Adrenal gland (tissue), 12 donors: ENCODE measurements around the gene NR1H4. TPM values are rescaled to one million over a fixed set of nuclear protein-coding genes. Genes with fewer than 3 reads are reported as not detected.

Experiments
- DNase-seq, 7 donors: peaks; one replicate each; pipeline ENCODE4 v3.0.0-alpha.2; 2019 to 2020
- H3K27ac ChIP-seq, 5 donors: fragments of 200-600 bp; sonication (generic) in 4 of 5; 1 replicate in 3 of 5; 2 replicates in 2 of 5; pipeline versions ENCODE4 v1.5.1 to v1.8.0; 2016 to 2020; ENCODE audit warnings: mild to moderate bottlenecking in 1 of 5
- H3K27me3 ChIP-seq: fragments of 200-600 bp; 2 replicates; pipeline ENCODE4 v1.8.0; 2021
- H3K36me3 ChIP-seq, 2 donors: fragments of 200-600 bp; replicated peaks in 1 of 2; 1 replicate in 1 of 2; 2 replicates in 1 of 2; pipeline versions ENCODE4 v1.5.1 to v1.8.0; 2018 to 2022
- H3K4me1 ChIP-seq, 2 donors: fragments of 200-600 bp; replicated peaks in 1 of 2; 1 replicate in 1 of 2; 2 replicates in 1 of 2; pipeline versions ENCODE4 v1.5.1 to v1.8.0; 2018 to 2021
- H3K4me3 ChIP-seq, 4 donors: fragments of 200-600 bp; sonication (generic) in 3 of 4; one replicate each; pipeline ENCODE4 v1.5.1; 2016 to 2018
- H3K9me3 ChIP-seq, 3 donors: fragments of 200-600 bp; sonication (generic) in 1 of 3; replicated peaks in 1 of 3; 1 replicate in 2 of 3; 2 replicates in 1 of 3; pipeline versions ENCODE4 v1.5.1 to v1.8.0; 2016 to 2021
- POLR2A ChIP-seq, 2 donors: fragments of 450-650 bp; IDR thresholded peaks; one replicate each; pipeline ENCODE4 v1.6.1; 2017; ENCODE audit warnings: antibody characterized with exemption in 2 of 2, mild to moderate bottlenecking in 2 of 2, moderate library complexity in 1 of 2
- whole genome bisulfite sequencing, 4 donors: extraction: QIAGEN DNeasy Blood & Tissue Kit in 2 of 4; methylation state at CpG; one replicate each; pipeline versions ENCODE4 v1.1.5 to v1.1.7; 2013 to 2017; 5-methylcytosine and 5-hydroxymethylcytosine counted together
- intact Hi-C, 2 donors: fragments of 100-400 bp; cut with DNase I; formaldehyde crosslinking; loops; one replicate each; pipeline versions ENCODE4 v1.14.1 to v1.15.0; 2022 to 2023
- polyA plus RNA-seq, 3 donors: library from polyadenylated mRNA; stranded (reverse); fragments of 200-250 nt in 2 of 3; fragments of 350-450 nt in 1 of 3; fragmentation: Illumina TruSeq in 1 of 3; extraction: RNeasy Lipid Tissue Mini Kit (QIAGEN cat#74804) in 1 of 3; gene quantifications; one replicate each; pipeline ENCODE4 v1.2.3, GENCODE V29; 2013 to 2014
- total RNA-seq, 9 donors: library from RNA; depleted of rRNA in 4 of 9; stranded (reverse); fragments of >200 nt in 4 of 9; fragments of 120-200 nt in 1 of 9; fragmentation: NEBNext Ultra II Directional in 1 of 9; extraction: Animal tissue kit (Norgen Biotek cat#: 25700) in 1 of 9; gene quantifications; one replicate each; pipeline versions ENCODE4 v1.1.0 to v1.2.4, GENCODE V29; 2013 to 2023
- TF ChIP-seq, protein P1 (sequence below), 6 experiments: fragments of 450-650 bp in 4 of 6; fragments of 200-600 bp in 2 of 6; sonication (generic) in 1 of 6; IDR thresholded peaks; 1 replicate in 5 of 6; 2 replicates in 1 of 6; pipeline versions ENCODE4 v1.5.1 to v1.8.0; 2016 to 2021; ENCODE audit warnings: antibody characterized with exemption in 6 of 6, mild to moderate bottlenecking in 2 of 6, moderate library complexity in 1 of 6
- donor health status: healthy with polysubstance abuse.
- donor health status: Bipolar disorder and iron deficiency.
- donor health status: DM: yes; HTN: yes; CAD: no.
- donor health status: DM: no; HTN: no; CAD: no.
- donor health status: DM: no; HTN: no; CAD: no.
- donor health status: DM: yes; HTN: yes; CAD: no.

Gene NR1H4
- total and polyA plus RNA-seq, 12 donors: 17.2 to 66.9 (median 41.0) TPM

DNA sequence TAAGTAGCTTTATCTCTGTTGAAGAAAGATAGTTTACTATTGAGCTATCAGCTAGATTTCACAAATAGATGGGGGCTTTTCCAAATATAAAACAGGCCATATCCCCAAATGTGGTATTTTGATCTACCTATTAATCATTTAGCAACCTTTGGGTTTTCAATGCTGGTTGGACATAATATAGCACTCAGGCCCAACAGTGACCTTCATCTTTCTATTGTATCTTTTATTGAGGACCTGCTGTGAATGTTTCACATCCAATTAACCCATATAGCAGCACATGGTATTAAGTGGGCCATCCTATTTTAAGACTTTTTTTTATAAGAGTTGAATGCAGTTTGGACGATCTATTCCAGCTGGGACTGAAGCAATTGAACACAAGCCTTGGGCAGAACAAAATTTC lies 10.0 kb upstream of the NR1H4 start:
- Histone ChIP-seq H3K36me3 (no peaks in the 10 kb centered on the region), H3K27ac (no peak overlapping the region), H3K9me3 (no peaks in the 10 kb centered on the region), H3K27me3 (no peaks in the 10 kb centered on the region), H3K4me1 (no peaks in the 10 kb centered on the region), H3K4me3 (no peak overlapping the region)
- intact Hi-C loops: no loop called here
- DNase-seq: no peak
- 78 to 100% (median 83%) methylated on average over 1 of the region's 1 CpG for WGBS, 4 donors
- no peak for TF ChIP-seq POLR2A (IDR thresholded peaks at IDR 0.05)
- TF ChIP-seq, protein P1, sequence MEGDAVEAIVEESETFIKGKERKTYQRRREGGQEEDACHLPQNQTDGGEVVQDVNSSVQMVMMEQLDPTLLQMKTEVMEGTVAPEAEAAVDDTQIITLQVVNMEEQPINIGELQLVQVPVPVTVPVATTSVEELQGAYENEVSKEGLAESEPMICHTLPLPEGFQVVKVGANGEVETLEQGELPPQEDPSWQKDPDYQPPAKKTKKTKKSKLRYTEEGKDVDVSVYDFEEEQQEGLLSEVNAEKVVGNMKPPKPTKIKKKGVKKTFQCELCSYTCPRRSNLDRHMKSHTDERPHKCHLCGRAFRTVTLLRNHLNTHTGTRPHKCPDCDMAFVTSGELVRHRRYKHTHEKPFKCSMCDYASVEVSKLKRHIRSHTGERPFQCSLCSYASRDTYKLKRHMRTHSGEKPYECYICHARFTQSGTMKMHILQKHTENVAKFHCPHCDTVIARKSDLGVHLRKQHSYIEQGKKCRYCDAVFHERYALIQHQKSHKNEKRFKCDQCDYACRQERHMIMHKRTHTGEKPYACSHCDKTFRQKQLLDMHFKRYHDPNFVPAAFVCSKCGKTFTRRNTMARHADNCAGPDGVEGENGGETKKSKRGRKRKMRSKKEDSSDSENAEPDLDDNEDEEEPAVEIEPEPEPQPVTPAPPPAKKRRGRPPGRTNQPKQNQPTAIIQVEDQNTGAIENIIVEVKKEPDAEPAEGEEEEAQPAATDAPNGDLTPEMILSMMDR (IDR thresholded peaks at IDR 0.05): no peak

DNA sequence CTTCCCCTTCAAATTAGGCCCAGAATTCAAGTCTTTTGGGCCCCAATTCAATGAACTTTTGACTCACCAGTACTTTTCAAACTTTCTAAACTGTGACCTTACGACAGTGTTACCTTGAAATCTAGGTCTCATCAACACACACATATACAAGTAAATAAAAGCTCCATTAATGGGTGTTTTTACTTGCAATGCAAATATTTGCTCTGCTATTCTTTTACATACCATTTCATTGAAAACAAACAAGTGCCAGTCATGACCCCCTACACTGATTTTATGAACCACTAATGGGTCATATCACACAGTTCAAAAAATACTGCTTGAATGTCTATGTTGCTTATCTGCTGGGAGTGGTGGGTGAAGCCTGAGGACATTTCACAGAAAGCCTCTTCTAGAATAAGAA lies 9.1 kb upstream of the NR1H4 start:
- H3K4me3 ChIP-seq: no peak overlapping the region
- H3K27ac ChIP-seq: no peak overlapping the region
- H3K4me1 ChIP-seq: no peaks in the 10 kb centered on the region
- H3K27me3 ChIP-seq: no peaks in the 10 kb centered on the region
- intact Hi-C loops: no loop called here
- H3K36me3 ChIP-seq: no peaks in the 10 kb centered on the region
- 52 to 67% (median 53%) methylated on average over 1 of the region's 1 CpG for WGBS, 4 donors
- DNase-seq: no peak
- no peaks in the 10 kb centered on the region for H3K9me3 ChIP-seq
- TF ChIP-seq POLR2A (IDR thresholded peaks at IDR 0.05): no peak
- TF ChIP-seq, protein P1 (IDR thresholded peaks at IDR 0.05): no peak

DNA sequence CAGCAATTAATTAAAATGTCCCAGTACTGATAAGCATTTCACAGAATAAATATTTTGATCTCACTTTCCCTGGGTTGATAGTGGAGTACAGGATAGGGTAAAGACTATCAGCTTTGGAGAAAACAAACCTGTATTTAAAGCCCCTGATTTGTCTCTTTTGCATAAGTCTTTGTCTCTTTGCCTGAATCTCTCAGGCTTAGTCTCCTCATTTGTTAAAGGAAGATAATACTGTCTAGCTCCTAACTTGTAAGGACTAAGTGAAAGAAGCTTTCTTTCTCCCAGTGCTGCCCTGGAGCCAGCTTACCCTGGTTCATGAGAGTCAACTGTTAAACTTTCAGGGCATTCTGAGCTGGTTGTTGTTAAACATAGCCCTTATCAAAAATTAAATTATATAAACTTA lies 5.5 kb upstream of the NR1H4 start:
- Histone ChIP-seq H3K27ac (no peak overlapping the region), H3K9me3 (no peaks in the 10 kb centered on the region), H3K36me3 (no peaks in the 10 kb centered on the region), H3K27me3 (no peaks in the 10 kb centered on the region), H3K4me1 (peaks cover 0 to 3% of the 10 kb centered on the region in 2 donors), H3K4me3 (no peak overlapping the region)
- TF ChIP-seq, protein P1 (IDR thresholded peaks at IDR 0.05): no peak
- no peak for TF ChIP-seq POLR2A (IDR thresholded peaks at IDR 0.05)
- no peak for DNase-seq
- intact Hi-C loops: no loop called here

DNA sequence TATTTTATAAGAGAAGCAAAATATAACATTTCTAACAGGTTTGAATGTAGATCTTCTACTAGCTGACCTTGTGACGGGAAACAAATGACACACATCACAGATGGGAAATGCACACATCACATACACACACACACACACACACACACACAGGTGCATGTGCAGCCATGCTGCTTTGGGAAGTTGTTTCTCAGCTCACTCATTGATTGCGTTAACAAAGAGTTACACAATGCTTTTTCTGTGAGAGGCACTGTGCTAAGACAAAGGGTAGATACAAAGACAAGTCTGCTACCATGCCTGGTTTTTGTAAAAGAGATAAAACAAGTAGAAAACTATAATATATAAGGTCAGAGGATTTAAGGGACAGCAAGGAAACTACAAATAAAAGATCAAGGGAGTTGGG lies 1.3 kb upstream of the NR1H4 start:
- Histone ChIP-seq H3K27ac (no peak overlapping the region), H3K27me3 (no peaks in the 10 kb centered on the region), H3K9me3 (no peaks in the 10 kb centered on the region), H3K4me3 (no peak overlapping the region), H3K4me1 (peaks cover 13 to 23% of the 10 kb centered on the region in 2 donors), H3K36me3 (no peaks in the 10 kb centered on the region)
- DNase-seq: no peak
- TF ChIP-seq POLR2A (IDR thresholded peaks at IDR 0.05): no peak
- TF ChIP-seq, protein P1 (IDR thresholded peaks at IDR 0.05): no peak
- 62 to 88% (median 85%) methylated on average over 2 of the region's 2 CpGs for WGBS, 4 donors
- intact Hi-C loops: no loop called here
